CD14-positive monocyte (primary cell): ENCODE results near the gene IL17B. TPM values are rescaled to one million over a fixed set of nuclear protein-coding genes. Genes with fewer than 3 reads are reported as not detected.

Experiments used
- DNase-seq, 3 donors: peaks; one replicate each; pipeline ENCODE4 v3.0.0-alpha.2; 2011 to 2022
- H2AFZ ChIP-seq: 2 replicates; pipeline ENCODE4 v1.6.0; 2012; ENCODE audit warnings: mild to moderate bottlenecking, low read depth, low read length, inconsistent platforms; ENCODE audit not compliant: insufficient read depth, poor library complexity, severe bottlenecking
- H3K27ac ChIP-seq, 2 donors: 1 replicate in 1 of 2; 2 replicates in 1 of 2; pipeline ENCODE4 v1.5.1; 2012 to 2013; ENCODE audit warnings: low read length in 2 of 2, control low read depth in 1 of 2, inconsistent platforms in 1 of 2, low read depth in 1 of 2, mild to moderate bottlenecking in 1 of 2
- H3K27me3 ChIP-seq, 2 donors: one replicate each; pipeline versions ENCODE4 v1.6.0 to v1.6.1; 2011 to 2013; ENCODE audit warnings: low read length in 2 of 2; ENCODE audit not compliant: control insufficient read depth in 2 of 2, insufficient read depth in 2 of 2
- H3K36me3 ChIP-seq, 2 donors: replicated peaks in 1 of 2; 1 replicate in 1 of 2; 2 replicates in 1 of 2; pipeline versions ENCODE4 v1.5.1 to v1.6.1; 2012 to 2013; ENCODE audit warnings: low read length in 2 of 2, control low read depth in 1 of 2, inconsistent platforms in 1 of 2, mild to moderate bottlenecking in 1 of 2; ENCODE audit not compliant: insufficient read depth in 2 of 2, control insufficient read depth in 1 of 2
- H3K4me1 ChIP-seq, 2 donors: 1 replicate in 1 of 2; 2 replicates in 1 of 2; pipeline versions ENCODE4 v1.5.1 to v1.6.1; 2012 to 2013; ENCODE audit warnings: low read length in 2 of 2, control low read depth in 1 of 2, inconsistent platforms in 1 of 2, mild to moderate bottlenecking in 1 of 2, moderate library complexity in 1 of 2; ENCODE audit not compliant: insufficient read depth in 2 of 2, control insufficient read depth in 1 of 2
- H3K4me2 ChIP-seq: replicated peaks from 2 replicates; pipeline ENCODE3; 2012; ENCODE audit warnings: low read length, moderate library complexity, mild to moderate bottlenecking; ENCODE audit not compliant: poor library complexity, severe bottlenecking; ENCODE audit errors: extremely low read depth
- H3K4me3 ChIP-seq, 3 experiments: fragments of 200-600 bp in 1 of 3; sonication (generic) in 1 of 3; replicated peaks in 1 of 3; 1 replicate in 2 of 3; 2 replicates in 1 of 3; pipeline ENCODE4 v1.5.1; 2011 to 2013; ENCODE audit warnings: low read length in 3 of 3, mild to moderate bottlenecking in 3 of 3, control low read depth in 2 of 3, low read depth in 2 of 3, inconsistent platforms in 1 of 3, moderate library complexity in 1 of 3
- H3K79me2 ChIP-seq: 2 replicates; pipeline ENCODE4 v1.6.0; 2012; ENCODE audit warnings: mild to moderate bottlenecking, control low read depth, inconsistent platforms, low read length, moderate library complexity; ENCODE audit not compliant: insufficient read depth
- H3K9ac ChIP-seq: 2 replicates; pipeline ENCODE4 v1.6.0; 2017; ENCODE audit warnings: low read length, mild to moderate bottlenecking; ENCODE audit not compliant: insufficient read depth, poor library complexity, severe bottlenecking
- H3K9me3 ChIP-seq, 2 donors: replicated peaks in 1 of 2; 1 replicate in 1 of 2; 2 replicates in 1 of 2; pipeline versions ENCODE4 v1.5.1 to v1.6.1; 2012 to 2013; ENCODE audit warnings: low read length in 2 of 2, control low read depth in 1 of 2; ENCODE audit not compliant: control insufficient read depth in 1 of 2, insufficient read depth in 1 of 2
- H4K20me1 ChIP-seq: 2 replicates; pipeline ENCODE4 v1.6.0; 2012; ENCODE audit warnings: mild to moderate bottlenecking, low read length, control low read depth, moderate library complexity; ENCODE audit not compliant: insufficient read depth
- H3K27ac Mint-ChIP-seq, 7 donors: one replicate each; pipeline ENCODE4 v1.8.0; 2020; ENCODE audit warnings: mild to moderate bottlenecking in 7 of 7, mixed read lengths in 7 of 7, moderate library complexity in 6 of 7, inconsistent platforms in 2 of 7
- H3K27me3 Mint-ChIP-seq, 3 donors: one replicate each; pipeline ENCODE4 v1.8.0; 2021 to 2022; ENCODE audit warnings: low read depth in 3 of 3, mild to moderate bottlenecking in 3 of 3, mixed read lengths in 3 of 3, moderate library complexity in 3 of 3, inconsistent platforms in 1 of 3
- H3K36me3 Mint-ChIP-seq, 2 donors: one replicate each; pipeline ENCODE4 v1.8.0; 2020; ENCODE audit warnings: mixed read lengths in 2 of 2, inconsistent platforms in 1 of 2, mild to moderate bottlenecking in 1 of 2
- H3K4me1 Mint-ChIP-seq: one replicate; pipeline ENCODE4 v1.8.0; 2020; ENCODE audit warnings: mild to moderate bottlenecking, mixed read lengths
- H3K4me3 Mint-ChIP-seq, 2 donors: one replicate each; pipeline ENCODE4 v1.8.0; 2020; ENCODE audit warnings: mild to moderate bottlenecking in 2 of 2, mixed read lengths in 2 of 2, moderate library complexity in 1 of 2
- H3K9me3 Mint-ChIP-seq, 7 donors: one replicate each; pipeline ENCODE4 v1.8.0; 2020 to 2022; ENCODE audit warnings: mixed read lengths in 7 of 7, mild to moderate bottlenecking in 6 of 7, moderate library complexity in 6 of 7, inconsistent platforms in 2 of 7
- WGBS: methylation state at CpG from one replicate; pipeline ENCODE4 v1.1.5; 2013; ENCODE audit warnings: missing lambda C conversion rate; ENCODE audit not compliant: insufficient coverage; 5-methylcytosine and 5-hydroxymethylcytosine counted together
- intact Hi-C, 2 donors: fragments of 100-400 bp; cut with micrococcal nuclease; formaldehyde crosslinking; loops; one replicate each; pipeline versions ENCODE4 v1.15.0 to v1.15.1; 2023
- polyA plus RNA-seq, 3 donors: library from polyadenylated mRNA; depleted of rRNA in 1 of 3; unstranded in 2 of 3; stranded (reverse) in 1 of 3; fragments of 300-500 nt in 2 of 3; fragments of >200 nt in 1 of 3; fragmentation: Illumina TruSeq in 2 of 3; gene quantifications; 1 replicate in 2 of 3; 2 replicates in 1 of 3; pipeline ENCODE4 v1.2.3, GENCODE V29; 2012 to 2021
- TF ChIP-seq, protein P1 (sequence below): fragments of 200-600 bp; IDR thresholded peaks from one replicate; pipeline ENCODE4 v1.8.0; 2022; ENCODE audit warnings: antibody characterized with exemption, mild to moderate bottlenecking

Gene IL17B
- polyA plus RNA-seq, 3 donors = not detected

DNA sequence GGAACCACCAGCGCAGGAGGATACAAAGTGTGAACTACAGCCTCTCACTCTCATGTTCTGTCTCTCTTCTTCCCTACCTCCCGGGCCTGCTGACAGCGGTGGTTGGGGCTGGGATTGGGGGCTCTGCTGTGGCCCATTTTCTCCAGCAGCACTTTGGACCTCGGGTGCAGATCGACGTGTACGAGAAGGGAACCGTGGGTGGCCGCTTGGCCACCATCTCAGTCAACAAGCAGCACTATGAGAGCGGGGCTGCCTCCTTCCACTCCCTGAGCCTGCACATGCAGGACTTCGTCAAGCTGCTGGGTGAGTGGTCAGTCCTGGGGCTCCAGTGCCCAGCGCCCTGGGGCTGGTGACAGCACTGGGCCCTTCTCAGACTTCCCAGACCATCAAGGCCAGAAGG, 16.6 kb downstream of the IL17B start:
- peak overlapping the region in 1 of 7 donors; percentile 46 for H3K27ac Mint-ChIP-seq
- Histone ChIP-seq H3K4me1 (peaks cover 32 to 35% of the 10 kb centered on the region in 2 donors), H3K79me2 (peaks cover 11% of the 10 kb centered on the region), H3K36me3 (peaks cover 0 to 6% of the 10 kb centered on the region in 2 donors), H3K4me2 (no peak overlapping the region), H3K9ac (no peak overlapping the region), H3K27ac (no peak overlapping the region), H3K27me3 (no peaks in the 10 kb centered on the region), H3K4me3 (no peak overlapping the region), H4K20me1 (peaks cover 6% of the 10 kb centered on the region), H2AFZ (no peak overlapping the region), H3K9me3 (no peaks in the 10 kb centered on the region)
- no peak overlapping the region for H3K4me3 Mint-ChIP-seq
- peaks cover 0 to 1% (median 0%) of the 10 kb centered on the region in 3 donors for H3K27me3 Mint-ChIP-seq
- TF ChIP-seq, protein P1, sequence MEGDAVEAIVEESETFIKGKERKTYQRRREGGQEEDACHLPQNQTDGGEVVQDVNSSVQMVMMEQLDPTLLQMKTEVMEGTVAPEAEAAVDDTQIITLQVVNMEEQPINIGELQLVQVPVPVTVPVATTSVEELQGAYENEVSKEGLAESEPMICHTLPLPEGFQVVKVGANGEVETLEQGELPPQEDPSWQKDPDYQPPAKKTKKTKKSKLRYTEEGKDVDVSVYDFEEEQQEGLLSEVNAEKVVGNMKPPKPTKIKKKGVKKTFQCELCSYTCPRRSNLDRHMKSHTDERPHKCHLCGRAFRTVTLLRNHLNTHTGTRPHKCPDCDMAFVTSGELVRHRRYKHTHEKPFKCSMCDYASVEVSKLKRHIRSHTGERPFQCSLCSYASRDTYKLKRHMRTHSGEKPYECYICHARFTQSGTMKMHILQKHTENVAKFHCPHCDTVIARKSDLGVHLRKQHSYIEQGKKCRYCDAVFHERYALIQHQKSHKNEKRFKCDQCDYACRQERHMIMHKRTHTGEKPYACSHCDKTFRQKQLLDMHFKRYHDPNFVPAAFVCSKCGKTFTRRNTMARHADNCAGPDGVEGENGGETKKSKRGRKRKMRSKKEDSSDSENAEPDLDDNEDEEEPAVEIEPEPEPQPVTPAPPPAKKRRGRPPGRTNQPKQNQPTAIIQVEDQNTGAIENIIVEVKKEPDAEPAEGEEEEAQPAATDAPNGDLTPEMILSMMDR = no peak
- peaks cover 13 to 18% of the 10 kb centered on the region in 2 donors for H3K36me3 Mint-ChIP-seq
- no peak for DNase-seq
- H3K4me1 Mint-ChIP-seq = peaks cover 43% of the 10 kb centered on the region
- intact Hi-C loops = no loop called here
- WGBS = 98% methylated on average over 9 of the region's 12 CpGs
- no peaks in the 10 kb centered on the region for H3K9me3 Mint-ChIP-seq

DNA sequence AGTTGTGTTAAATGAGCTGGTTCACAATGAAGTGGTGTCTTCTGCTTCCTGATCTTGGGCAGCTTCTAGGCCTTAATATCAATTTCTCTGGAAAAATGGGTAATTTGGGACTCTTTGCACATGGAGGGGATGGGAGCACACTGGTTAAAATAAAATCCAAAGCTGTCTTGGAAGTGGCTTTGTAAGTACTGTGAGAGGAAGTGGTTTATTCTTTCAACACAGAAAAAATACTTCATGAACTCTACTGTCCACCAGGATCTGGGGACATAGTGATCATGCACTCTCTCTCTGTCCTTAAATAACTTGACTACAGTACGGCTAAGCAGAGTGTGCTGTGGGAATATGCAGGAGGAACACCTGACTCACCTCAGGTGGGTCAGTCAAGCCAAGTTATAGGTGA, 18.8 kb downstream of the IL17B start:
- TF ChIP-seq, protein P1 = no peak
- Mint-ChIP-seq H3K27me3 (peaks cover 0 to 1% (median 0%) of the 10 kb centered on the region in 3 donors), H3K4me3 (peak overlapping the region in 1 of 2 donors; percentile 50), H3K36me3 (peaks cover 17 to 24% of the 10 kb centered on the region in 2 donors), H3K4me1 (peaks cover 43% of the 10 kb centered on the region), H3K9me3 (no peaks in the 10 kb centered on the region), H3K27ac (peak overlapping the region in 5 of 7 donors; percentile 14 to 89 (median 58))
- Histone ChIP-seq H3K36me3 (peaks cover 0 to 11% of the 10 kb centered on the region in 2 donors), H3K27ac (peak overlapping the region in 1 of 2 donors; percentile 50), H3K4me3 (no peak overlapping the region), H3K79me2 (peaks cover 11% of the 10 kb centered on the region), H3K27me3 (no peaks in the 10 kb centered on the region), H4K20me1 (peaks cover 6% of the 10 kb centered on the region), H3K9ac (no peak overlapping the region), H2AFZ (no peak overlapping the region), H3K4me1 (peaks cover 36 to 41% of the 10 kb centered on the region in 2 donors), H3K9me3 (no peaks in the 10 kb centered on the region), H3K4me2 (peak overlapping the region; percentile 21)
- DNase-seq = no peak
- no CpG with 5 or more reads among the region's 1 CpG for WGBS
- intact Hi-C loops = no loop called here
